Esophagus muscularis mucosa (tissue), 3 donors: ENCODE results near the gene SRMS.

ENCODE experiments used
- POLR2A ChIP-seq: fragments of 450-650 bp; IDR thresholded peaks from one replicate; pipeline ENCODE4 v1.6.1; 2017; ENCODE audit warnings: antibody characterized with exemption, moderate library complexity, mild to moderate bottlenecking, low read depth
- POLR2AphosphoS5 ChIP-seq, 2 donors: sonication (generic); formaldehyde crosslinking; IDR thresholded peaks; one replicate each; pipeline ENCODE4 v1.6.1; 2017; ENCODE audit warnings: antibody characterized with exemption in 2 of 2
- TF ChIP-seq, protein P1 (sequence below), 3 experiments: fragments of 200-600 bp in 2 of 3; fragments of 450-650 bp in 1 of 3; sonication (generic) in 2 of 3; IDR thresholded peaks; one replicate each; pipeline ENCODE4 v1.5.1; 2017 to 2019; ENCODE audit warnings: antibody characterized with exemption in 3 of 3, mild to moderate bottlenecking in 2 of 3, moderate library complexity in 1 of 3

DNA sequence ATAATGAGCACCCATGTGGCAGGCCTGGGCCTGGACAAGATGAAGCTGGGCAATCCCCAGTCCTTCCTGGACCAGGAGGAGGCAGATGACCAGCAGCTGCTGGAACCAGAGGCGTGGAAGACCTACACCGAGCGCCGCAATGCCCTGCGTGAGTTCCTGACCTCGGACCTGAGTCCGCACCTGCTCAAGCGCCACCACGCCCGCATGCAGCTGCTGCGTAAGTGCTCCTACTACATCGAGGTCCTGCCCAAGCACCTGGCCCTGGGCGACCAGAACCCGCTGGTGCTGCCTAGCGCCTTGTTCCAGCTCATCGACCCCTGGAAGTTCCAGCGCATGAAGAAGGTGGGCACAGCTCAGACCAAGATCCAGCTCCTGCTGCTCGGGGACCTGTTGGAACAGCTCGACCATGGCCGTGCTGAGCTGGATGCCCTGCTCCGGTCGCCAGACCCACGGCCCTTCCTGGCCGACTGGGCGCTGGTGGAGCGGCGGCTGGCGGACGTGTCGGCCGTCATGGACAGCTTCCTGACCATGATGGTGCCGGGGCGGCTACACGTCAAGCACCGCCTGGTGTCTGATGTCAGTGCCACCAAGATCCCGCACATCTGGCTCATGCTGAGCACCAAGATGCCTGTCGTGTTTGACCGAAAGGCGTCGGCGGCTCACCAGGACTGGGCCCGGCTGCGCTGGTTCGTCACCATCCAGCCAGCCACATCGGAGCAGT is 8.3 kb upstream of the SRMS start:
- TF ChIP-seq POLR2AphosphoS5 (IDR thresholded peaks at IDR 0.05) (no peak), POLR2A (no peak)
- TF ChIP-seq, protein P1, sequence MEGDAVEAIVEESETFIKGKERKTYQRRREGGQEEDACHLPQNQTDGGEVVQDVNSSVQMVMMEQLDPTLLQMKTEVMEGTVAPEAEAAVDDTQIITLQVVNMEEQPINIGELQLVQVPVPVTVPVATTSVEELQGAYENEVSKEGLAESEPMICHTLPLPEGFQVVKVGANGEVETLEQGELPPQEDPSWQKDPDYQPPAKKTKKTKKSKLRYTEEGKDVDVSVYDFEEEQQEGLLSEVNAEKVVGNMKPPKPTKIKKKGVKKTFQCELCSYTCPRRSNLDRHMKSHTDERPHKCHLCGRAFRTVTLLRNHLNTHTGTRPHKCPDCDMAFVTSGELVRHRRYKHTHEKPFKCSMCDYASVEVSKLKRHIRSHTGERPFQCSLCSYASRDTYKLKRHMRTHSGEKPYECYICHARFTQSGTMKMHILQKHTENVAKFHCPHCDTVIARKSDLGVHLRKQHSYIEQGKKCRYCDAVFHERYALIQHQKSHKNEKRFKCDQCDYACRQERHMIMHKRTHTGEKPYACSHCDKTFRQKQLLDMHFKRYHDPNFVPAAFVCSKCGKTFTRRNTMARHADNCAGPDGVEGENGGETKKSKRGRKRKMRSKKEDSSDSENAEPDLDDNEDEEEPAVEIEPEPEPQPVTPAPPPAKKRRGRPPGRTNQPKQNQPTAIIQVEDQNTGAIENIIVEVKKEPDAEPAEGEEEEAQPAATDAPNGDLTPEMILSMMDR (IDR thresholded peaks at IDR 0.05), result no peak
